Cardiac muscle cell (in vitro differentiated cells and primary cell): ENCODE measurements around the gene RCAN1. TPM values are rescaled to one million over a fixed set of nuclear protein-coding genes. Genes with fewer than 3 reads are reported as not detected.

Experiments used
- DNase-seq, 2 donors: peaks; one replicate each; pipeline versions ENCODE4 v3.0.0 to v3.0.0-alpha.2; 2010 to 2017; ENCODE audit warnings: low read depth in 1 of 2, low spot score in 1 of 2
- H3K27ac ChIP-seq: fragments of 200-600 bp; sonication (generic); 2 replicates; pipeline ENCODE4 v1.5.1; 2016
- H3K27me3 ChIP-seq: fragments of 200-600 bp; sonication (generic); 2 replicates; pipeline ENCODE4 v1.6.0; 2016; ENCODE audit warnings: control low read depth
- H3K36me3 ChIP-seq: fragments of 200-600 bp; sonication (generic); 2 replicates; pipeline ENCODE4 v1.5.1; 2016; ENCODE audit warnings: control low read depth
- H3K4me1 ChIP-seq: fragments of 200-600 bp; sonication (generic); 2 replicates; pipeline ENCODE4 v1.8.1; 2017; ENCODE audit warnings: low read depth, mild to moderate bottlenecking, mixed run types
- H3K4me3 ChIP-seq: fragments of 200-600 bp; sonication (generic); 2 replicates; pipeline ENCODE4 v1.5.1; 2016; ENCODE audit warnings: mild to moderate bottlenecking
- H3K9me3 ChIP-seq: fragments of 200-600 bp; sonication (generic); 2 replicates; pipeline ENCODE4 v1.5.1; 2017; ENCODE audit warnings: low read depth, mild to moderate bottlenecking, control low read depth
- polyA plus RNA-seq: library from polyadenylated mRNA; unstranded; fragments of >200 nt; fragmentation: Nextera tagmentation; extraction: Ambion mirVana; gene quantifications from 2 replicates; pipeline ENCODE4 v1.2.1, GENCODE V29; 2016
- total RNA-seq: library from RNA; depleted of rRNA; stranded (reverse); fragments of >200 nt; gene quantifications from 2 replicates; pipeline ENCODE4 v1.2.3, GENCODE V29; 2016
- TF ChIP-seq, protein P1 (sequence below): IDR thresholded peaks from 2 replicates; pipeline ENCODE4 v1.5.1; 2012; ENCODE audit warnings: low read depth, mild to moderate bottlenecking, low read length

Gene RCAN1
- total and polyA plus RNA-seq, 2 experiments from 2014 or later: 47.4 to 96.2 TPM

DNA sequence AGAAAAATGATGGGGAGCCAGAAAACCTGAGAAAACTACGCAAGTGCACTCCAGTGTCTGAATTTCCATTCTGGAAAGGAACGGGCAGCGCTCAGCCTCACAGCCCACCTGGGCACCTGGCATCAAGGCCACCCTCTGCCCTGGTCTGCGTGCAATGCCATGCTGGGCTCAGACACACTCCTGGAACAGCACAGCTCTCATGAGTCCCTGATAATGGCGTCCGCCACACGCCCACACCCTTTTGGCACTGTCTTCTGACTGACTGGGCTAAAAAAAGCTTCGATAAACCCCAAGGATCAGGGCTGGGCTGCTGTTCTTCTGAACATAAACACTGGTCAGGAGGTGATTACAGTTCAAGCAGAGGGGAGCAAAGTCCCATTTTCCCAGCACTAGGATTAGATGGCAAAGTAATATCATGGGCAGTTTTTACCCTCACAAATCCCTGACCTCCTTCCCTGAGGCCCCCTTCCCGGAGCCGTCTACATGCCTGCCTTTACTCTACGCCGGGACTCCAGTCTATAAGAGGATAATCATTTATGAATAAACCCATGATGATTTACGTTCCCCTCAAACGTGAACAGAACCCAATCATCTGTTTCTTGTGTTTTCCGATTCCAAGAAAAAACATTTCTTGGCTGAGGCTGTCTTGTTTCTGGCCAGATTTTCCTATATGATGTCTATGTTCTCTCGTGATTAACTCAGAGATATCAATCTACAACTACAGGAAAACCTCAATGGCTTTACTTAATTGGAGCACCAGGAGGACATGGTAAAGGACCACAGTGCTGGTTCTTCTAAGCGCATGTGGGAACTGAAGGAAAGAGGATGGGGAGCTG, 22.6 kb downstream of the RCAN1 start:
- TF ChIP-seq, protein P1, sequence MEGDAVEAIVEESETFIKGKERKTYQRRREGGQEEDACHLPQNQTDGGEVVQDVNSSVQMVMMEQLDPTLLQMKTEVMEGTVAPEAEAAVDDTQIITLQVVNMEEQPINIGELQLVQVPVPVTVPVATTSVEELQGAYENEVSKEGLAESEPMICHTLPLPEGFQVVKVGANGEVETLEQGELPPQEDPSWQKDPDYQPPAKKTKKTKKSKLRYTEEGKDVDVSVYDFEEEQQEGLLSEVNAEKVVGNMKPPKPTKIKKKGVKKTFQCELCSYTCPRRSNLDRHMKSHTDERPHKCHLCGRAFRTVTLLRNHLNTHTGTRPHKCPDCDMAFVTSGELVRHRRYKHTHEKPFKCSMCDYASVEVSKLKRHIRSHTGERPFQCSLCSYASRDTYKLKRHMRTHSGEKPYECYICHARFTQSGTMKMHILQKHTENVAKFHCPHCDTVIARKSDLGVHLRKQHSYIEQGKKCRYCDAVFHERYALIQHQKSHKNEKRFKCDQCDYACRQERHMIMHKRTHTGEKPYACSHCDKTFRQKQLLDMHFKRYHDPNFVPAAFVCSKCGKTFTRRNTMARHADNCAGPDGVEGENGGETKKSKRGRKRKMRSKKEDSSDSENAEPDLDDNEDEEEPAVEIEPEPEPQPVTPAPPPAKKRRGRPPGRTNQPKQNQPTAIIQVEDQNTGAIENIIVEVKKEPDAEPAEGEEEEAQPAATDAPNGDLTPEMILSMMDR: no peak
- Histone ChIP-seq H3K27me3 (no peaks in the 10 kb centered on the region), H3K9me3 (no peaks in the 10 kb centered on the region), H3K27ac (peak overlapping the region; percentile 92), H3K4me1 (peaks cover 46% of the 10 kb centered on the region), H3K4me3 (no peak overlapping the region), H3K36me3 (no peaks in the 10 kb centered on the region)
- peak; percentile 49 to 68 for DNase-seq

DNA sequence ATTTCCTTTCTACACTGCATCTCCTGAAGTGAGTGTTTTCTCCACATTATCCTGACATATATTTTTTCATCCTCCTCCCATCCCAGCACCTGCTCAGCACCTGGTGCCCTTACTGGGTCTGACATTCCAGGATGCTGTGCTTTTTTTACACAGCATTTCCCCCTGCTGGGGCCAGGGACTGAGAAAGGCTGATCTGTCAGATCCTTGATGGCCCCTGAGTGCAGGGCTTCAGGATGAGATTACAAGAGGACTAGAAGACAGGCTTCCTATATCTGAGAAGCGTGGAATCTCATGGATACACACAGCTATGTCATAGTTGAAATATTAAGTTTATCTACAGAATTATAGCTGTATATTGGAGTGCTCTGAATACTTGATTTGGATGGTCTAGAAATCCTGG, 24.4 kb downstream of the RCAN1 start:
- Histone ChIP-seq H3K4me1 (peaks cover 41% of the 10 kb centered on the region), H3K27me3 (no peaks in the 10 kb centered on the region), H3K4me3 (no peak overlapping the region), H3K9me3 (no peaks in the 10 kb centered on the region), H3K36me3 (no peaks in the 10 kb centered on the region), H3K27ac (peak overlapping the region; percentile 92)
- TF ChIP-seq, protein P1: no peak
- no peak for DNase-seq

DNA sequence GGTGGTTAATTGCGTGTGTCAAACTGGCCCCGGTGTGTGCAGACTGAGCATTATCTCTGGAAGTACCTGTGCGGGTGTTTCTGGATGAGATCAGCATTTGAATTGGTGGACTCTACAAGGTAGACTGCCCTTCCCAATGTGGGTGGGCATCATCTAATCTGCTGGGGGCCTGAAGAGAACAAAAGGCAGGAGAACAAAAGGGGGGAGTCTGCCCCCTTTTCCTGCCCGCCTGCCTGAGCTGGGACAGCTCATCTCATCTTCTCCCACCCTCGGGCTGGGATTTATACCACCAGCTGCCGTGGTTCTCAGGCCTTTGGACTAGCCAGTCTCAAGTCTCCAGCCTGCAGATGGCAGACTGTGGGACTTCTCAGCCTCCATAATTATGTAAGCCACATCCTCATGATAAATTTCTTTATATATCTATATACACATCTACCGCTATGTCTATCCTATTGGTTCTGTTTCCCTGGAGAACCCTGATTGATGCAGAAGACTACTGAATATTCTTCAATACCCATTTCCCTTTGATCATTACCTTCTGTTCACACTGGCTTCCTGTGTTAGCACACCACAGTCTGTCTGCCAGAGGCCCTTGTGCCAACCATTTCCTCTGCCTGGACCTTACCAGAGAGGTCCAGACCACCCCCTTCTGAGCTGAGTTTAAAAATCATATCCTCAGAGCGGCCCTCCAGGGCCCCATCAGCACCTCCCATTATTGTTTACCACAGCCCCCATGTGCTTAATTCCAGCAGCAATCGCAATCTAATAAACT, 25.2 kb downstream of the RCAN1 start:
- Histone ChIP-seq H3K9me3 (no peaks in the 10 kb centered on the region), H3K36me3 (no peaks in the 10 kb centered on the region), H3K4me1 (peaks cover 38% of the 10 kb centered on the region), H3K27me3 (no peaks in the 10 kb centered on the region), H3K4me3 (no peak overlapping the region), H3K27ac (peak overlapping the region; percentile 92)
- no peak for DNase-seq
- TF ChIP-seq, protein P1: no peak

DNA sequence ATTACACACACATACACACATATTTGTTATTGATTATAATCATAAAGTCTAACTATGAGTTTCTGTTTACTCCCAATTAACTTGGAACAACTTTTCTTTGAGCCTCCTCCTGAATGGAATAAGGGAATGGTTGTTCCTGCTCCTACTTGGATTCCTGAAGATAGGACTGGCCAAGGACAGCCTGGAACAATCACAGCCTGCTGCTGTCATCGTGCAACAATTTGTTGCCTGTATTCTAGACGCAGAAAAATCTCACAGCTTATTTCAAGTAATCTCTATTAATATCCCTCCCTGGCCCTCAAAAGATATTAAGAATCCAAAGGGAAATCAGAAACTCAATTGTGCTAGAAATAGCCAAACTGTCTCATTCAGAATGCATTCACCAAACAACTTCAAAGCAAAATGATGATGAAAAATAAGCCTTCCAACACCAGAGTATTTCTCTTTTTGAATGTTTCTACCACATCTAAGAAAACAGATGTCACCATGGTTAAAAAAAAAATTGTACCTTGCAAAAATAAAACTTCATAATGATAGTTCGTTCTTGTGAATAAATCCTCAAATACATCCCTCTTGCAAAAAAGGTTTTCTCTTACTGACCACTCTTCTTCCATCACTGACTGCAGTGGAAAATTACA, 30.9 kb downstream of the RCAN1 start:
- TF ChIP-seq, protein P1: no peak
- no peak overlapping the region for H3K27ac ChIP-seq
- H3K9me3 ChIP-seq: no peaks in the 10 kb centered on the region
- H3K36me3 ChIP-seq: no peaks in the 10 kb centered on the region
- no peak overlapping the region for H3K4me3 ChIP-seq
- DNase-seq: no peak
- peaks cover 12% of the 10 kb centered on the region for H3K4me1 ChIP-seq
- H3K27me3 ChIP-seq: no peaks in the 10 kb centered on the region

DNA sequence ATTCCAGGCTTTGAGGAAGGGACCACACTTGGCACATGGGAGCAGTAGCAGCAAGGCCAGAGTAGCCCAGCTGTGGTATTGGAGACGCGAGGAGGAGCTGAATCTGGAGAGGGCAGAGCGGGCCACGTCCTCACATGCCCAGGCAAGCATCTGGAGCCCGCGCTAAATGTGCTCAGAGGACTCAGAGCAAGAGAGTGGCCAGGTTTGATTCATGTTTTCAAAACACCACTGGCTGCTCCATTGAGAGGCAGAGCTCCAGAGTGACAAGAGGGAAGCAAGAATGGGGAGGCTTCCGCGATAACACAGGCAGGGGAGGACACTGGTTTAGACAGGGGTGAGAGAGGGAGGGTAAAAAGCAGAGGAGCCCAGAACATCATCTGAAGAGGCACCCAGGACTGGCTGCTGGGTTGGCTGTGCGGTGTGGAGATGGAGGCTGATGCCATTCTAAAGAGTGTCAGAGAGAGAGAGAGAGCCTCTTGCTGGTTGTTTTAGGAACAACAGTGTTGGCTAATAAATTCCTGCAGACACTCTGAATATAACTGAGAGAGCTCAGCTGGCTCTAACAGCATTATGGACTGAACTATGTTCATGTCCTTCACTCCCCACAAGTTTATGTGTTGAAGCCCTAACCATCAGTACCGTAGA, 32.3 kb downstream of the RCAN1 start:
- H3K27me3 ChIP-seq: no peaks in the 10 kb centered on the region
- no peak overlapping the region for H3K27ac ChIP-seq
- TF ChIP-seq, protein P1: peak; percentile 65
- peaks cover 12% of the 10 kb centered on the region for H3K4me1 ChIP-seq
- no peak overlapping the region for H3K4me3 ChIP-seq
- no peaks in the 10 kb centered on the region for H3K9me3 ChIP-seq
- DNase-seq: peak; percentile 49 to 74
- H3K36me3 ChIP-seq: no peaks in the 10 kb centered on the region
